IPS-18c (cell line): ENCODE data around the gene APOBR.
"Not testable (repeated sequence)": the region's sequence is repeated elsewhere in the genome, so short reads cannot be mapped to it uniquely, and the experiment has no call there.

Source experiments
- H3K4me3 ChIP-seq: 2 replicates; pipeline ENCODE4 v1.7.0; 2013; ENCODE audit warnings: low read depth, mild to moderate bottlenecking, low read length, moderate library complexity; ENCODE audit not compliant: insufficient read depth
- H3K9me3 ChIP-seq: one replicate; pipeline ENCODE4 v1.6.1; 2013; ENCODE audit warnings: mild to moderate bottlenecking, low read length, moderate library complexity; ENCODE audit not compliant: control insufficient read depth, insufficient read depth

Gene APOBR

DNA sequence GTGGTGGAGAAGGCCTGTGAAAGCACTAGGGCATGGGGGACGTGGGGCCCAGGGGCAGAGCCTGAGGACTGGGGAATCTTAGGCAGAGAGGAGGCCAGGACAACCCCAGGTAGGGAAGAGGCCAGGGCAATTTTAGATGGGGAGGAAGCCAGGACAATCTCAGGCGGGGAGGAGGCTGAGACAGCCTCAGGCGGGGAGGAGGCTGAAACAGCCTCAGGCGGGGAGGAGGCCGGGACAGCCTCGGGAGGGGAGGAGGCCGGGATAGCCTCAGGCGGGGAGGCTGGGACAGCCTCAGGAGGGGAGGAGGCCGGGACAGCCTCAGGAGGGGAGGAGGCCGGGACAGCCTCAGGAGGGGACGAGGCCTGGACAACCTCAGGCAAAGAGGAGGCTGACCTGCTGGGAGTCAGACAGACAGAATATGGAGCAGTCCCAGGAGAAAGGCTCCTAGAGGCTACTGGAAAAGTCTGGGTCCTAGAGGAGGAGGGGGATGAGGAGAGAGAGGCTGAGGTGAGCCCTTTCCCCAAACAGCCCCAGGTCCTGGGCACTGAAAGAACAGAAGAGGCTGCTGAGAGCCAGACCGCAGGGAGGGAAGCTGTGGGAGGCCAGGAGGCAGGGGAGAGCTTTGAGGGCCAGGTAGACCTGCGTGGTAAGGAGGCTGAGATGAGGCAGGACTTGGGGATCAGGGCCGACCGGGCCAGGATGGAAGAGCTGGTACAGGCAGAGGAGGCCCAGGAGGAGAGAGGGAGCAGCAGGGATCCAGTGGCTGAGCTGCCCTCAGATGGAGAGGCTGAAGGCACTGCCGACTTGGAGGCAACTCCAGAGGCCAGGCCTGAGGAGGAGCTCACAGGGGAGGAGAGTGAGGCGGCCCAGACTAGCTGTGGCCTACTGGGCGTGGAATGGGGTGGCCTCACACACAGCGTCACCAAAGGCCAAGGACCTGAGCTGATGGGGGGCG, 1.6 kb downstream of the APOBR start:
- H3K4me3 ChIP-seq, result no peak overlapping the region
- no peaks in the 10 kb centered on the region for H3K9me3 ChIP-seq

DNA sequence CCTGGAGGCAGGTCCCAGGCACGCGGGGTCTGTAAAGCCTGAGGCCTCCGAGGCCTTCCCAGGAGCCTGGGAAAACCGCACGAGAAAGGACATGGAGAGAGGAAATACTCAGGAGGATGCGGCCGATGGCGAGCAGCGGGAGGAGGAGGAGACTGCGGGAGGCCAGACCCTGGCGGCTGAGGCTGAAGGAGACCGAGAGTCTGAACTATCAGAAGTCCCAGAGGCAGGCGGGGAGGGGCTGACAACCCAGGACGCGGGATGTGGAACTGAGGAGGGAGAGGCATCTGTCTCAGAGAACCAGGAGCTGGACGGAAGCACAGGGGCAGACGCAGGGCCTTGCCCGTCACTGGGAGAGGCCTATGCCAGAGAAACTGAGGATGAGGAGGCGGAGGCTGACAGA, 2.4 kb downstream of the APOBR start:
- H3K9me3 ChIP-seq, result no peaks in the 10 kb centered on the region
- H3K4me3 ChIP-seq, result no peak overlapping the region

DNA sequence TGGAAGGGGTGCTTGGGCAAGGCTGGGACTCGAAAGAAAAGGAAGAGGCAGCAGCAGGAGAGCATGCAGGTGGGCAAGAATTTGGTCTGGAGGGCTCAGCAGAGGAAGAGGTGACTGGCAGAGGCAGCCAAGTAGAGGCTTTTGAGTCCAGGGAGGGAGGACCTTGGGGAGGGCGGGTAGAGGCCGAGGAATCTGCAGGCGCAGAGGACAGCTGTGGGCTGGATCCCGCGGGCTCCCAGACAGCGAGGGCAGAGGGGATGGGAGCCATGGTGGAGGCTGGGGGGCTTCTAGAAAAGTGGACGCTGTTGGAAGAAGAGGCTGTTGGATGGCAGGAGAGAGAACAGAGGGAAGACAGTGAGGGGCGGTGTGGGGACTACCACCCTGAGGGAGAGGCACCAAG, 2.9 kb downstream of the APOBR start:
- Histone ChIP-seq H3K4me3 (no peak overlapping the region), H3K9me3 (no peaks in the 10 kb centered on the region)

DNA sequence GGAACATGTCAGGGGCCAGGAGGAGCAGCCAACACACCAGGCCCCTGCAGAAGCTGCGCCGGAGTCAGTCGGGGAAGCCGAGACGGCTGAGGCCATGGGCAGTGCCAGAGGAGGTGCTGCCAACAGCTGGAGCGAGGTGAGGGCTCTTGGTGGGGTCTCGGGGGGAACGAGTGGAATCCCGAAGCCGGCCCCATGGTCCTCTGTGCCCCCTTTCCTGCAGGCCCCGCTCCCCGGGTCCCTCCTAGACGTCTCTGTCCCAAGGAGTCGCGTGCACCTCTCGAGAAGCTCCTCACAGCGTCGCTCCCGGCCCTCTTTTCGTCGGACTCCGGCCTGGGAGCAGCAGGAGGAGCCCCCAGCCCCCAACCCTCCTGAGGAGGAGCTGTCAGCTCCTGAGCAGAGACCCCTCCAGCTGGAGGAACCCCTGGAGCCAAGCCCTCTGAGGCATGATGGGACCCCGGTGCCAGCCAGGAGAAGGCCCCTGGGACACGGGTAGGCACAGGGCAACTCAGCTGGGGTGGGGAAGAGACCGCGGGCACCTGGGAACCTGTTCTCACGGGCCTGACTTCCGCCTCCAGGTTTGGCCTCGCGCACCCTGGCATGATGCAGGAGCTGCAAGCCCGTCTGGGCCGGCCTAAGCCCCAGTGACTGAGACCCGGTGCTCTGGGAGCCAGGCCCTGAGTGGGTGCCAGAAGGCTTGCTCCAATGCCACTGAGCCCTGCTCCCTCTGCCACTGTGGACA, 3.6 kb downstream of the APOBR start:
- no peaks in the 10 kb centered on the region for H3K9me3 ChIP-seq
- H3K4me3 ChIP-seq, result no peak overlapping the region

DNA sequence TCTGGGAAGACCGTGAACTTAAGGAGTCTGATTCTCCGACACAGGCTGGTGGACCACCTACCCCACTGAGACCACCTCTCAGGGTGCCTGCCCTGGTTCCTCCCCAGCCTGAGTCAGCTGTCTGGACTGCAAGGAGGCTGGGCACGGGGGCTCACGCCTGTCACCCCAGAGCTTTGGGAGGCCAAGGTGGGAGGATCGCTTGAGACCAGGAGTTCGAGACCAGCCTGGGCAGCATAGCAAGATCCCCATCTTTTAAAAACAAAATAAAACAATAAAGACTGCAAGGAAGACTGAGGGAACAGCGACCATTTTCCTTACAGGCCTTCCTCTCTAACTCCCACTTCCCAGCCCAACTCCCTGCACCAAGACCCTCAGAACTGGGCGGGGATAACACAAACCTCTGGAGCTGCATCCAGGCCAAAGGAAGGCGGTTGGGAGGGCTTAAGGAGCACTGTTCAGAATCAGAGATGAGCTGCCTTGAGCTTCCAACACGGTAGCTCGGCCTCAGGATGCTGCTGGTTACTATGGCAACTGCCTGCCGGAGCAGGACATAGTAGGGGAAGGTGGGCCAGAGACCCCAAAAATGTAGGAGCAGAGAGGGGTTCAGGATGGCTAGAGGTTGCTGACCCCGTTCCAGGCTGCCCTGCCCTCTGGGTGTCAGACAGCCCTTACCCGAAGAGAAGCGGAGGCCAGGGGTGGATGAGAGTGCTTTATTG, 4.4 kb downstream of the APOBR start:
- H3K4me3 ChIP-seq, result no peak overlapping the region
- no peaks in the 10 kb centered on the region for H3K9me3 ChIP-seq

DNA sequence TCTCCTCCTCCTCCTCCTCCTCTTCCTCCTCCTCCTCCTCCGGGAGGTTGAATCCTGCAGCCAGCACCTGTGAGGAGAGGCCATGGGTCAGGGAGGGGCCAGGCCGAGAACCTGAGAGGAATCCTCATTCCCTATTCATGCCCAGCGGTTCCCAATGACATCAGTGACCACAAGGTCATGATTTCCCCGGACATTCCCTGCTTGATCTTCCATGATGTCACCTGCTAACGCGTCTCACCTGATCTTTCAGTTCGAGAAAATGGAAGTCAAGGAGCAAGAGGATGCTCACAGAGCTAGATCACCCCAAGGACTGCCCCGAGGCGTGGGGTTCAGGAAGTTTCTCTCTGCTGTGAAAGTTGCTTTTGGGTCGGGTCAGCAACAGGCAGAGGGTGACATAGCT, 5.4 kb downstream of the APOBR start:
- Histone ChIP-seq H3K9me3 (no peaks in the 10 kb centered on the region), H3K4me3 (no peak overlapping the region)

DNA sequence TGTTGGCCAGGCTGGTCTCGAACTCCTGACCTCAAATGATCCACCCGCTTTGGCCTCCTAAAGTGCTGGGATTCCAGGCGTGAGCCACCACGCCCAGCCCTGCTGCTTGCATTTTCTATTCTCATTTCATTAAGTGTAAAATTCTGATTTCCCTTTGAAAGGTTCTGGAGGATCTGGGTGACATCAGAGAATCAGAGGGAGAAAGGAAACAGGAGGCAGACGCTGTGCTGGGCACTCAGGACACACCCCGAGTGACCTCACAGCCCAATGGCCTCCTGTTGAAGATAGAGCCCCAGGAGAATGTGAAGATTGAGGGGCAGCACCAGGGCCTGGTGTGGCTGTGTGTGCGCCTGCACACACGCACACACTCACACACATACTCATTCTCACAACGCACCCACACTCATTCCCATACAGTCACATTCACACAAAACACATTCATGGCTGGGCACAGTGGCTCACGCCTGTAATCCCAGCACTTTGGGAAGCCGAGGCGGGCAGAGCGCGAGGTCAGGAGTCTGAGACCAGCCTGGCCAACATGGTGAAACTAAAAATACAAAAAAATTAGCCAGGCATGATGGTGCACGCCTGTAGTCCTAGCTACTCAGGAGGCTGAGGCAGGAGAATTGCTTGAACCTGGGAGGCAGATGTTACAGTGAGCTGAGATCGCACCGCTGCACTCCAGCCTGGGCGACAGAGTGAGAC, 6.2 kb downstream of the APOBR start:
- H3K9me3 ChIP-seq, H3K4me3 ChIP-seq: not testable (repeated sequence)

DNA sequence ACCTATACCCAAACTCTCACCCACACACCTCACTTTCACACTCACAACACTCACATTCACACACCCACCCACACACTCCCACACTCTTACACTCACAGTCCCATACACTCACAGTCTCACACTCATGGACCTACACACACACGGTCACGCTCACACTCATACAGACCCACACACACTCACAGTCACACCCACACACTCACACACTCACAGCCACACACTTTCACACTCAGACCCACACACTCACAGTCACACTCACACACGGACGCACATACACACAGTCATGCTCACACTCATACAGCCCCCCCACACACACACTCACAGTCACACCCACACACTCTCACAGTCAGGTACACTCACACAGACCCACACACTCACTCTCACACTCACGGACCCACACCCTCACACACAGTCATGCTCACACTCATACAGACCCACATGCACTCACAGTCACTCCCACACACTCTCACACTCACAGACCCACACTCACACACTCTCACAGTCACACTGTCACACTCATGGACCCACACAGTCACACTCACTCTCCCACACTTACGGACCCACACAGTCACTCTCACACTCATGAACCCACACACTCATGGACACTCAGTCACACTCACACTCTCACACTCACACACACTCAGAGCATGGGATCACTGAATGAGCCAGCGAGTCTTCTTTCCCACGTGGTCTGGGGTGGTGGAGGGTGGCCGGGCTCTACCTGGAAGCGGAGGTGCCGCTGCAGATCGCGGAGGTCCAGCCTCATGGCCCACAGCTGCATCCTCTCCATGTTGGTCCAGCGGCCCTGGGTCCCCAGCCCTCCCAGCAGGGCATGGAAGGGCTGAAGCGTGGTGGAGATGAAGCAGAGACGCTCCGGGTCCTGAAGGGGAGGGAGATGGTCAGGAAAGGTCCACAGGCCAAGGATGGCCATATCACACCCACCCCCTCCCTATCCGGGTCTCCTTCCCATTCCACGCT, 7.1 kb downstream of the APOBR start:
- no peak overlapping the region for H3K4me3 ChIP-seq
- no peaks in the 10 kb centered on the region for H3K9me3 ChIP-seq

DNA sequence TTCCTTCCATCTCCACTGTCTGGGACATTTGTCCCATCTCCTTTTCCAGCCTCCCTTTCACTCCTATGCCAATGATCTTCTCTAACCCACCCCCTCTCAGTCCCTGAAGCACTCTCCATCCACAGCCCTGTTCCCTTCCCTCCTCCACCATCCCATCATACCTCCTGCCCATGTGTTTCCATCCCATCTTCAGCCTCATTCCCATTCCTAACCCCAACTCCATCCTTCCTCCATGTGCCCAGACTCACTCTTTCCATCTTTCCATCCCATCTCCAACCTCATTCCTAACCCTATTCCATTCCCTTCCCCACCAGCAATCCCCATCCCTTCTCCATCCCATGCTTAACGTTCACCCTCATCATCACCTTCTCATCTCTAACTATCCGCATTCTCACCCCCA, 7.8 kb downstream of the APOBR start:
- no peak overlapping the region for H3K4me3 ChIP-seq
- no peaks in the 10 kb centered on the region for H3K9me3 ChIP-seq

DNA sequence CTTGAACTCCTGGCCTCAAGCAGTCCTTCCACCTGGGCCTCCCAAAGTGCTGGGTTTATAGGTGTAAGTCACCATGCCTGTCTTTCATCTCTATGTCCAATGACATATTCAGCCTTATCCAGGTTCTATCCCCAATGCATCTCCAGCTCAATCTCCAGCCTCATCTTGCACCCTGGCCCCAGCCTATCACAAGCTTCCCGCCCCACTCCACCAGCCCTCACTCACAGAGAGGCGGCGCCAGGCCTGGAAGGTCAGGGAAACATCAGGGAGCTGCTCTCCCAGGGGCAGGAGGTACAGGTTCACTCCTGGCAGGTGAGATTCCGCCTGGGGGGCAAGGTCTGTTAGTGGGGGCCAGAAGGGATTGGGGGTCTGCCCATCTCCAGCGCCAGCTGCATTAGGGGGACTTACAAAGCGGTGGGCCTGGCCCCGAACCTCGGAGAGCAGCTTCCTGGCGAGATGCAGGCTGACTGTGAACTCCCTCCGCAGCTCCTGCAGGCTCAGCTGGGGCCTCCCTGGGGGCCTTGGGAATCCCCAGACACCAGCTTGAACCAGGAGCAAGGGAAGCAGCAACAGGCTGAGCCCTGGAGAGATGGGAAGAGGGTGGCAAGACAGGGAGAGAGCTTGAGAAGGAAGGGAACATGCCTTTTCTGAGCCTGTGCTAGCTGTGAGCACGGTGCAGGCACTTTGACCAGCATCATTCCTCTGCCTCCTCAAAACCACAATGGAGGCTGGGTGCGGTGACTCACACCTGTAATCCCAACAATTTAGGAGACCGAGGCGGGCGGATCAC, 9.2 kb downstream of the APOBR start:
- H3K4me3 ChIP-seq, result no peak overlapping the region

DNA sequence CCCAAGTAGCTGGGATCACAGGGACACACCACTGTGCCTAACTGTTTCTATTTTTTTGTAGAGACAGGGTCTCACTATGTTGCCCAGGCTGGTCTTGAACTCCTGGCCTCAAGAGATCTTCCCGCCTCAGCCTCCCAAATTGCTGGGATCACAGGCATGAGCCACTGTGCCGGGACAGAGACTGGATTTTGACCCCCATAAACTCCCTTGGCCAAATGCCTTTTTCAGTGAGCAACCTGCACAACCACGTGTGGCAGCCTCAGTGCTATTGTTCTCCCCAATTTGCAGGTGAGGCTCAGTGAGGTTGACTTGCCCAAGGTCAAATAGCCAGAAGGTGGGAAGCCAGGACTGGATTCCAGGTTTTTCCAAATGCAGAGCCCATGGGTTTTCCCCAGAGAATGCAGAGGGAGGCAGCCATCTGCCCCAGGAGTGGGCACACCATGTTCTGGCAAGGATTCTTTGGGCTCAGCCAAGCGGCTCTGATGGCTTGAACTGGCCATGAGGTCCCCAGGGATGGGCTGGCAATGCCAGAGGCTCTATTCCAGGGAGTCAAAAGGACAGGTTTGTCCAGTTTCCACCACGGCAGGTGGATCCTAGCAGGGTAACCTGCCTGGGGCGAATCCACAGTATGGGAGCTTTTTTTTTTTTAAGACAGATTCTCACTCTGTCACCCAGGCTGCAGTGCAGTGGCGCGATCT, 10.4 kb downstream of the APOBR start:
- H3K9me3 ChIP-seq, result no peaks in the 10 kb centered on the region
- no peak overlapping the region for H3K4me3 ChIP-seq

More for the DNA sequence above, 9.2 kb downstream of the APOBR start:
- no peaks in the 10 kb centered on the region for H3K9me3 ChIP-seq

DNA sequence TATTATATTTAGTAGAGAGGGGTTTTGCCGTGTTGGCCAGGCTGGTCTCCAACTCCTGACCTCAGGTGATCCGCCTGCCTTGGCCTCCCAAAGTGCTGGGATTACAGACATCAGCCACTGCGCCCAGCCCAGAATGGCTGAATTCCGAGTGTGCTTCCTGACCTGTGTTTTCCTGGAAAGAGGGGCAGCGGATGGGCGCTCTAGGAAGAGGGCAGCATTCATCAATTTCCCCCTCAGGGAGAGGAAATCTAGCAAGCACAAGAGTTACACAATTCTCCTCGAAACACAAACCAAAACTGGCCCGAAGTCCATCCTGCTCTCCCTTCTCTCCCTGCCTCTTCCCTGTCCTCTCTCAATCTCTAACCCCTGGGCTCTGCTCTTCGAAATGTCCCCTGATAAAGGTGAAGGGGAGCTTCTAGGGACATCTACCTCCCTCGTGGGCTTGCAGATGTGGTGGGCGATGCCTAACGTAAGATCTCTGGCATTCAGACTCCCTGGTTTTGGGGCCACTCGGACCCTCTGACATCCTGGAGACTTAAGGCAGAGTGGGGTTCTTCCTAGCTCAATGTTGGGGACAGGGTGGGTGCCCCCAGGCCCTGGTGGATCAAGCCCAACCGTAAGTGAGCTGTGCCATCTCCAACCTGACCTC, 11.2 kb downstream of the APOBR start:
- Histone ChIP-seq H3K4me3 (no peak overlapping the region), H3K9me3 (no peaks in the 10 kb centered on the region)

DNA sequence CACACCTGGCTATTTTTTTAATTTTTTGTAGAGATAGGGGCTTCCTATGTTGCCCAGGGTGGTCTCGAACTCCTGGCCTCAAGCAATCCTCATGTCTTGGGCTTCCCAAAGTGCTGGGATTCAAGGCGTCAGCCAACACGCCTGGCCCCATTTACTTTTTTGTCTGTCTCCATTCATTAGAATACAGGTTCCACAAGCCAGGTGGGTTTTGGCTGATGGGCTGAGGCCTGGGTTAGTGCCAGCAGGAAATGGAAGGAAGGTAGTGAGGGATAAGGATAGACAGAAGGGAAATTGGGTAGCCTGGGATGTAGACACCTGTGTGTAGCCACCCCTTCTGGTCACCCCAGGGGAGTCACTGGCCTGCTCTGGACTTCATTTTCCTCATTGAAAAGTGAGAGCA, 16.6 kb downstream of the APOBR start:
- Histone ChIP-seq H3K4me3 (no peak overlapping the region), H3K9me3 (no peaks in the 10 kb centered on the region)
